GM23338 (cell line): ENCODE measurements around the gene RPTOR. TPM values are rescaled to one million over a fixed set of nuclear protein-coding genes. Genes with fewer than 3 reads are reported as not detected.

Experiments used
- ATAC-seq: fragments of 200-7000 bp; cut with Tn5 transposase; 3 replicates; pipeline ENCODE4 v1.9.1; 2020
- DNase-seq: peaks from one replicate; pipeline ENCODE4 v3.0.0-alpha.2; 2015; ENCODE audit warnings: low spot score
- H2AFZ ChIP-seq: fragments of 200-600 bp; sonication (generic); 2 replicates; pipeline ENCODE4 v1.8.0; 2016; ENCODE audit warnings: antibody characterized with exemption, mild to moderate bottlenecking, moderate library complexity
- H3F3A ChIP-seq: fragments of 200-600 bp; sonication (generic); replicated peaks from 2 replicates; pipeline ENCODE4 v1.8.0; 2017; ENCODE audit warnings: antibody characterized with exemption, mixed run types, low read depth
- H3K27ac ChIP-seq: fragments of 200-600 bp; sonication (generic); 2 replicates; pipeline ENCODE4 v1.6.1; 2016; ENCODE audit warnings: low read depth
- H3K27me3 ChIP-seq: fragments of 200-600 bp; sonication (generic); 2 replicates; pipeline ENCODE4 v1.8.0; 2016; ENCODE audit warnings: mild to moderate bottlenecking, mixed run types, moderate library complexity; ENCODE audit not compliant: insufficient read depth
- H3K36me3 ChIP-seq: fragments of 200-600 bp; sonication (generic); 2 replicates; pipeline ENCODE4 v1.8.0; 2016; ENCODE audit warnings: mild to moderate bottlenecking; ENCODE audit not compliant: insufficient read depth
- H3K4me1 ChIP-seq: fragments of 200-600 bp; sonication (generic); 2 replicates; pipeline ENCODE4 v1.8.0; 2016; ENCODE audit warnings: mild to moderate bottlenecking, moderate library complexity; ENCODE audit not compliant: insufficient read depth
- H3K4me2 ChIP-seq: fragments of 200-600 bp; sonication (generic); 2 replicates; pipeline ENCODE4 v1.7.1; 2017; ENCODE audit warnings: mixed run types
- H3K4me3 ChIP-seq: fragments of 200-600 bp; sonication (generic); 2 replicates; pipeline ENCODE4 v1.6.1; 2016; ENCODE audit warnings: mixed run types
- H3K79me2 ChIP-seq: fragments of 200-600 bp; sonication (generic); replicated peaks from 2 replicates; pipeline ENCODE4 v1.8.0; 2017; ENCODE audit warnings: mild to moderate bottlenecking; ENCODE audit not compliant: insufficient read depth
- H3K9me2 ChIP-seq: fragments of 200-600 bp; sonication (generic); 2 replicates; pipeline ENCODE4 v1.8.0; 2017; ENCODE audit not compliant: insufficient read depth
- H4K20me1 ChIP-seq: fragments of 200-600 bp; sonication (generic); replicated peaks from 2 replicates; pipeline ENCODE4 v1.8.0; 2017; ENCODE audit warnings: mild to moderate bottlenecking; ENCODE audit not compliant: insufficient read depth
- H3K27ac Mint-ChIP-seq: 2 replicates; pipeline ENCODE4 v1.8.0; 2020; ENCODE audit warnings: inconsistent platforms, mild to moderate bottlenecking, moderate library complexity, mixed read lengths
- H3K27me3 Mint-ChIP-seq: 3 replicates; pipeline ENCODE4 v1.8.0; 2022; ENCODE audit warnings: low read depth, mild to moderate bottlenecking, moderate library complexity, mixed read lengths, inconsistent platforms; ENCODE audit not compliant: insufficient read depth, poor library complexity
- H3K36me3 Mint-ChIP-seq: 3 replicates; pipeline ENCODE4 v1.8.0; 2021; ENCODE audit warnings: low read depth, mild to moderate bottlenecking, inconsistent platforms, moderate library complexity, mixed read lengths
- H3K4me1 Mint-ChIP-seq: 3 replicates; pipeline ENCODE4 v1.8.0; 2020; ENCODE audit warnings: mild to moderate bottlenecking, inconsistent platforms, mixed read lengths
- H3K4me3 Mint-ChIP-seq: 3 replicates; pipeline ENCODE4 v1.8.0; 2021; ENCODE audit warnings: moderate library complexity, mild to moderate bottlenecking, inconsistent platforms, mixed read lengths
- H3K9me3 Mint-ChIP-seq: 3 replicates; pipeline ENCODE4 v1.8.0; 2020; ENCODE audit warnings: moderate library complexity, mild to moderate bottlenecking, inconsistent platforms, mixed read lengths
- CREB1 ChIP-seq: fragments of 250-450 bp; sonication (Bioruptor Pico); IDR thresholded peaks from 2 replicates; pipeline ENCODE4 v1.5.0; 2020; ENCODE audit warnings: low read depth, mild to moderate bottlenecking, moderate library complexity
- CTCF ChIP-seq, 2 experiments: fragments of 200-600 bp in 1 of 2; sonication (generic) in 1 of 2; conservative IDR thresholded peaks; 2 replicates each; pipeline versions ENCODE4 v1.5.1 to v1.6.1; 2016 to 2017; ENCODE audit warnings: antibody characterized with exemption in 2 of 2, low read depth in 2 of 2, mild to moderate bottlenecking in 2 of 2, moderate library complexity in 1 of 2
- ETS1 ChIP-seq: IDR thresholded peaks from 2 replicates; pipeline ENCODE4 v1.6.1; 2016; ENCODE audit warnings: antibody characterized with exemption
- EZH2 ChIP-seq: fragments of 200-600 bp; sonication (generic); IDR thresholded peaks from one replicate; pipeline ENCODE4 v1.8.0; 2017; ENCODE audit warnings: antibody characterized with exemption, mild to moderate bottlenecking, low read depth; ENCODE audit not compliant: unreplicated experiment
- EZH2phosphoT487 ChIP-seq: fragments of 200-600 bp; sonication (generic); IDR thresholded peaks from one replicate; pipeline ENCODE4 v1.8.1; 2018; ENCODE audit warnings: antibody characterized with exemption; ENCODE audit not compliant: unreplicated experiment
- JUNB ChIP-seq: IDR thresholded peaks from one replicate; pipeline ENCODE4 v1.6.1; 2016; ENCODE audit warnings: antibody characterized with exemption; ENCODE audit not compliant: unreplicated experiment
- NANOG ChIP-seq: IDR thresholded peaks from 2 replicates; pipeline ENCODE4 v1.6.1; 2016; ENCODE audit warnings: antibody characterized with exemption, borderline replicate concordance
- POLR2AphosphoS5 ChIP-seq: IDR thresholded peaks from 2 replicates; pipeline ENCODE4 v1.6.1; 2016; ENCODE audit warnings: antibody characterized with exemption, low read depth
- REST ChIP-seq: IDR thresholded peaks from one replicate; pipeline ENCODE4 v1.6.1; 2018; ENCODE audit warnings: antibody characterized with exemption; ENCODE audit not compliant: unreplicated experiment
- STAT1 ChIP-seq: IDR thresholded peaks from one replicate; pipeline ENCODE4 v1.6.1; 2016; ENCODE audit warnings: antibody characterized with exemption; ENCODE audit not compliant: unreplicated experiment
- ZNF114 ChIP-seq: fragments of 250-450 bp; sonication (Bioruptor Pico); IDR thresholded peaks from 2 replicates; pipeline ENCODE4 v1.5.0; 2020; ENCODE audit warnings: mild to moderate bottlenecking, moderate library complexity
- ZNF331 ChIP-seq: fragments of 250-450 bp; sonication (Bioruptor Pico); IDR thresholded peaks from 2 replicates; pipeline ENCODE4 v1.5.0; 2020; ENCODE audit warnings: low read depth, mild to moderate bottlenecking, moderate library complexity
- ZNF462 ChIP-seq: fragments of 250-450 bp; sonication (Bioruptor Pico); IDR thresholded peaks from 2 replicates; pipeline ENCODE4 v1.5.0; 2020; ENCODE audit warnings: mild to moderate bottlenecking, moderate library complexity
- polyA plus RNA-seq: library from polyadenylated mRNA; unstranded; fragments of >200 nt; fragmentation: Nextera tagmentation; extraction: Ambion mirVana; gene quantifications from 2 replicates; pipeline ENCODE4 v1.2.1, GENCODE V29; 2016
- total RNA-seq: library from RNA; depleted of rRNA; stranded (reverse); fragments of >200 nt; shearing (Covaris generic); gene quantifications from 2 replicates; pipeline ENCODE4 v1.2.3, GENCODE V29; 2014

The RPTOR gene
- total and polyA plus RNA-seq, 2 experiments from 2014 or later, result 9.5 to 38.0 TPM

- no peak overlapping the region for H2AFZ ChIP-seq
- Mint-ChIP-seq H3K9me3 (no peaks in the 10 kb centered on the region), H3K4me1 (peaks cover 21% of the 10 kb centered on the region), H3K27ac (no peak overlapping the region), H3K36me3 (no peaks in the 10 kb centered on the region), H3K27me3 (peaks cover 2% of the 10 kb centered on the region), H3K4me3 (no peak overlapping the region)
- TF ChIP-seq REST (no peak), NANOG (no peak), CREB1 (no peak), ETS1 (no peak), POLR2AphosphoS5 (no peak), CTCF (conservative IDR thresholded peaks at IDR 0.05; ENCODE audit: low read depth in 2 of 2) (no peak), STAT1 (no peak), ZNF114 (CRISPR knock-in tag) (no peak), EZH2phosphoT487 (no peak), EZH2 (no peak), JUNB (no peak), ZNF331 (CRISPR knock-in tag) (no peak), ZNF462 (no peak)
- H3K27me3 ChIP-seq, result no peaks in the 10 kb centered on the region
- H4K20me1 ChIP-seq, result peaks cover 34% of the 10 kb centered on the region
- H3K9me2 ChIP-seq, result no peaks in the 10 kb centered on the region
- H3F3A ChIP-seq, result no peaks in the 10 kb centered on the region
- H3K4me1 ChIP-seq, result no peaks in the 10 kb centered on the region
- H3K4me2 ChIP-seq, result no peak overlapping the region
- H3K27ac ChIP-seq, result no peak overlapping the region
- ATAC-seq (no peak), DNase-seq (no peak)
- H3K4me3 ChIP-seq, result no peak overlapping the region
- no peaks in the 10 kb centered on the region for H3K36me3 ChIP-seq
- peaks cover 41% of the 10 kb centered on the region for H3K79me2 ChIP-seq
Measured at GRCh38 chr17:80616705-80617104, 72.1 kb downstream of the RPTOR start.
